Keratinocyte (primary cell): ENCODE data around the gene DHODH. TPM values are rescaled to one million over a fixed set of nuclear protein-coding genes. Genes with fewer than 3 reads are reported as not detected.
A peak's percentile ranks its signal among the peaks of the same experiment; 100 is the strongest.

Experiments
- DNase-seq: peaks from one replicate; pipeline ENCODE4 v3.0.0-alpha.2; 2011; ENCODE audit warnings: low read depth, missing footprints, low spot score
- FAIRE-seq: peaks from 2 replicates; lab custom pipeline; 2011; peaks lifted over from hg19 to GRCh38; lab: Jason Lieb, UNC
- H2AFZ ChIP-seq: 2 replicates; pipeline ENCODE4 v1.6.0; 2012; ENCODE audit warnings: low read length, control low read depth, inconsistent platforms; ENCODE audit not compliant: control insufficient read depth
- H3K27ac ChIP-seq: 2 replicates; pipeline ENCODE4 v1.5.1; 2011; ENCODE audit warnings: low read length; ENCODE audit not compliant: control insufficient read depth, insufficient read depth
- H3K27me3 ChIP-seq: 3 replicates; pipeline ENCODE4 v1.6.0; 2011; ENCODE audit warnings: low read length; ENCODE audit not compliant: control insufficient read depth, insufficient read depth; ENCODE audit errors: extremely low read depth
- H3K36me3 ChIP-seq, 2 experiments: 2 replicates in 1 of 2; 3 replicates in 1 of 2; pipeline ENCODE4 v1.5.1; 2011; ENCODE audit warnings: low read length in 2 of 2, mild to moderate bottlenecking in 1 of 2; ENCODE audit not compliant: control insufficient read depth in 2 of 2, insufficient read depth in 2 of 2; ENCODE audit errors: extremely low read depth in 1 of 2
- H3K4me1 ChIP-seq: 3 replicates; pipeline ENCODE4 v1.5.1; 2011; ENCODE audit warnings: low read length; ENCODE audit not compliant: control insufficient read depth, insufficient read depth; ENCODE audit errors: extremely low read depth
- H3K4me2 ChIP-seq: 3 replicates; pipeline ENCODE4 v1.6.0; 2011; ENCODE audit warnings: low read depth, low read length; ENCODE audit not compliant: control insufficient read depth, insufficient read depth; ENCODE audit errors: extremely low read depth
- H3K4me3 ChIP-seq, 3 experiments: fragments of 200-600 bp in 1 of 3; sonication (generic) in 1 of 3; 2 replicates in 2 of 3; 3 replicates in 1 of 3; pipeline ENCODE4 v1.5.1; 2011 to 2016; ENCODE audit warnings: low read length in 3 of 3, mild to moderate bottlenecking in 3 of 3, control low read depth in 2 of 3, inconsistent platforms in 1 of 3, low read depth in 1 of 3, mixed read lengths in 1 of 3, mixed run types in 1 of 3, moderate library complexity in 1 of 3; ENCODE audit not compliant: control insufficient read depth in 2 of 3, insufficient read depth in 2 of 3; ENCODE audit errors: extremely low read depth in 1 of 3
- H3K79me2 ChIP-seq: 2 replicates; pipeline ENCODE4 v1.6.0; 2012; ENCODE audit warnings: low read length; ENCODE audit not compliant: control insufficient read depth, insufficient read depth
- H3K9ac ChIP-seq: 3 replicates; pipeline ENCODE4 v1.6.0; 2011; ENCODE audit warnings: low read length; ENCODE audit not compliant: control insufficient read depth, insufficient read depth; ENCODE audit errors: extremely low read depth
- H3K9me1 ChIP-seq: 3 replicates; pipeline ENCODE4 v1.6.0; 2011; ENCODE audit warnings: low read length; ENCODE audit not compliant: control insufficient read depth, insufficient read depth; ENCODE audit errors: extremely low read depth
- H3K9me3 ChIP-seq: 2 replicates; pipeline ENCODE4 v1.5.1; 2012; ENCODE audit warnings: low read depth, low read length; ENCODE audit not compliant: control insufficient read depth
- H4K20me1 ChIP-seq: 3 replicates; pipeline ENCODE4 v1.6.0; 2011; ENCODE audit warnings: low read length; ENCODE audit not compliant: control insufficient read depth, insufficient read depth; ENCODE audit errors: extremely low read depth
- EZH2 ChIP-seq: IDR thresholded peaks from one replicate; pipeline ENCODE4 v1.6.1; 2012; ENCODE audit warnings: inconsistent platforms, mild to moderate bottlenecking, low read length, moderate library complexity
- dilution Hi-C: fragments of 300-500 bp; cut with MboI; formaldehyde crosslinking; loops from one replicate; pipeline ENCODE4 v1.7.0; 2020; ENCODE audit warnings: low sequenced_read_pairs; ENCODE audit not compliant: extremely low pct_ligation_motif_present
- polyA minus RNA-seq, 3 experiments: library from RNA; depleted of rRNA, polyadenylated mRNA; stranded (reverse); fragments of >200 nt; gene quantifications; 1 replicate in 1 of 3; 2 replicates in 1 of 3; 3 replicates in 1 of 3; pipeline ENCODE4 v1.2.3, GENCODE V29; 2011
- polyA plus RNA-seq, 5 experiments: library from polyadenylated mRNA; depleted of rRNA in 3 of 5; stranded (reverse) in 3 of 5; stranded (forward) in 1 of 5; unstranded in 1 of 5; fragments of >200 nt; gene quantifications; 1 replicate in 1 of 5; 2 replicates in 3 of 5; 3 replicates in 1 of 5; pipeline versions ENCODE4 v1.2.1 to v1.2.3, GENCODE V29; 2011 to 2012; ENCODE audit warnings: missing spikeins in 2 of 5, low read depth in 1 of 5, low replicate concordance in 1 of 5
- TF ChIP-seq, protein P1 (sequence below), 3 experiments: IDR thresholded peaks in 1 of 3; conservative IDR thresholded peaks in 1 of 3; optimal IDR thresholded peaks in 1 of 3; 2 replicates in 2 of 3; 3 replicates in 1 of 3; pipeline versions ENCODE3 to v1.5.1; 2011; ENCODE audit warnings: low read length in 3 of 3, mild to moderate bottlenecking in 3 of 3, moderate library complexity in 2 of 3, control low read depth in 1 of 3, inconsistent platforms in 1 of 3; ENCODE audit not compliant: insufficient read depth in 2 of 3; ENCODE audit errors: extremely low read depth in 1 of 3

DHODH gene
- 4.2 to 5.4 TPM (median 5.0 TPM) in 3 replicates for polyA plus RNA-seq
- 5.5 TPM for polyA plus RNA-seq (2011; ENCODE audit: low read depth)
- 2.9 and 3.0 TPM in 2 replicates for polyA plus RNA-seq (2011; cell fraction: cytosol; rRNA removed)
- 6.4 and 6.6 TPM in 2 replicates for polyA plus RNA-seq (2011; cell fraction: nucleus; rRNA removed)
- polyA plus RNA-seq (2012; ENCODE audit: low replicate concordance) = 3.2 and 6.9 TPM in 2 replicates
- 2.3 to 3.4 TPM (median 3.1 TPM) in 3 replicates for polyA minus RNA-seq
- 2.7 TPM for polyA minus RNA-seq (2011; cell fraction: cytosol; rRNA and poly(A)+ RNA removed)
- polyA minus RNA-seq (2011; cell fraction: nucleus; rRNA and poly(A)+ RNA removed) = 2.7 and 6.8 TPM in 2 replicates

DNA sequence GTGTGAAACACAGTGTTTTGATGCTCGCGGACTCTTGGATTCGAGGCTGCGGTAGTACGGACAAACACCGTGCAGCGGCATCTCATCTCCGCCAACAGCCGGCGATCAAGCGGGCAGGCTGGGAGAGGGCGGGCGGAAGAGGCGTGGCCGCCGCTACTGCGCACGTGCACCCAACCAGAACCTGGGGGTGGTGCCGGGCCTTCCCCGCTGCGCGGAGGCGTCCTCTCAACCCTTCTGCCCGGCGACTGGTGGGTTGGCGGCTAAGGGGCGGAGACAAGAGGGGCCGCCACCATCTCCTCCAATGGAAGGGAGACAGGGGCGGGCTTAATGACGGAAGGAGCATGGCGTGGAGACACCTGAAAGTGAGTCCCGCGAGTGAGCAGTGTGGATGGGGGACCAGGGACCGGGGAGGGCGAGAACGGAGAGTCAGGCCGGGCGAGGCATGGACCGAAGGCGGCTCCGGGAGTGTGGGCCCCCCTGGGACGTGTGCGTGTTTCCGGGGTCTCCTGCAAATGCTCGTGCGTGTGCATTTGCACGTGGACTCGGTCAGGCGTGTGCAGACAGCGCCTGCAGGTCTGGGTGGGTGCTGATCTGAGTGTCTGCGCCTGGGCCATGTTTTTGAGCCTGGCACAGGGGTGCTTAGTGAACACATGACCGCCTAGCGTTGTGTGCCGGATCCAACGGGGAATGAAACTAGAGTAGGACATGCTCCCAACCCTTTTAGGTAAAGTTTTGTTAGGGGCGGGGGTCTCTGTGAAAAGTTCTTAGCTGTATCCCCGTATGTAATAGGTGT is at the start of gene DHODH:
DHODH (plus strand) TSS at position 321 of the 793 bp plus-strand sequence; CDS start at position 342, 21 bp downstream.
- Histone ChIP-seq H3K4me2 (peak within 1 kb of the TSS; percentile 72), H3K79me2 (no peaks in the 10 kb centered on the region), H3K4me3 (peak within 1 kb of the TSS; percentile 80 to 98 (median 82)), H2AFZ (peak within 1 kb of the TSS; percentile 88), H3K27me3 (no peaks in the 10 kb centered on the region), H4K20me1 (no peaks in the 10 kb centered on the region), H3K9me1 (no peaks in the 10 kb centered on the region), H3K9ac (peak within 1 kb of the TSS; percentile 87), H3K4me1 (peaks cover 10% of the 10 kb centered on the region), H3K27ac (peak within 1 kb of the TSS; percentile 59), H3K36me3 (no peaks in the 10 kb centered on the region), H3K9me3 (no peaks in the 10 kb centered on the region)
- dilution Hi-C loops = no loop called here
- no peak for FAIRE-seq
- peak; percentile 81 for DNase-seq
- no peak for TF ChIP-seq EZH2
- TF ChIP-seq, protein P1, sequence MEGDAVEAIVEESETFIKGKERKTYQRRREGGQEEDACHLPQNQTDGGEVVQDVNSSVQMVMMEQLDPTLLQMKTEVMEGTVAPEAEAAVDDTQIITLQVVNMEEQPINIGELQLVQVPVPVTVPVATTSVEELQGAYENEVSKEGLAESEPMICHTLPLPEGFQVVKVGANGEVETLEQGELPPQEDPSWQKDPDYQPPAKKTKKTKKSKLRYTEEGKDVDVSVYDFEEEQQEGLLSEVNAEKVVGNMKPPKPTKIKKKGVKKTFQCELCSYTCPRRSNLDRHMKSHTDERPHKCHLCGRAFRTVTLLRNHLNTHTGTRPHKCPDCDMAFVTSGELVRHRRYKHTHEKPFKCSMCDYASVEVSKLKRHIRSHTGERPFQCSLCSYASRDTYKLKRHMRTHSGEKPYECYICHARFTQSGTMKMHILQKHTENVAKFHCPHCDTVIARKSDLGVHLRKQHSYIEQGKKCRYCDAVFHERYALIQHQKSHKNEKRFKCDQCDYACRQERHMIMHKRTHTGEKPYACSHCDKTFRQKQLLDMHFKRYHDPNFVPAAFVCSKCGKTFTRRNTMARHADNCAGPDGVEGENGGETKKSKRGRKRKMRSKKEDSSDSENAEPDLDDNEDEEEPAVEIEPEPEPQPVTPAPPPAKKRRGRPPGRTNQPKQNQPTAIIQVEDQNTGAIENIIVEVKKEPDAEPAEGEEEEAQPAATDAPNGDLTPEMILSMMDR (optimal IDR thresholded peaks at IDR 0.05 in 1 of 3, IDR thresholded peaks at IDR 0.05 in 1 of 3, conservative IDR thresholded peaks at IDR 0.05 in 1 of 3; ENCODE audit: extremely low read depth in 1 of 3, insufficient read depth in 2 of 3, low read length in 3 of 3) = peak in 1 of 3 experiments; percentile 4

DNA sequence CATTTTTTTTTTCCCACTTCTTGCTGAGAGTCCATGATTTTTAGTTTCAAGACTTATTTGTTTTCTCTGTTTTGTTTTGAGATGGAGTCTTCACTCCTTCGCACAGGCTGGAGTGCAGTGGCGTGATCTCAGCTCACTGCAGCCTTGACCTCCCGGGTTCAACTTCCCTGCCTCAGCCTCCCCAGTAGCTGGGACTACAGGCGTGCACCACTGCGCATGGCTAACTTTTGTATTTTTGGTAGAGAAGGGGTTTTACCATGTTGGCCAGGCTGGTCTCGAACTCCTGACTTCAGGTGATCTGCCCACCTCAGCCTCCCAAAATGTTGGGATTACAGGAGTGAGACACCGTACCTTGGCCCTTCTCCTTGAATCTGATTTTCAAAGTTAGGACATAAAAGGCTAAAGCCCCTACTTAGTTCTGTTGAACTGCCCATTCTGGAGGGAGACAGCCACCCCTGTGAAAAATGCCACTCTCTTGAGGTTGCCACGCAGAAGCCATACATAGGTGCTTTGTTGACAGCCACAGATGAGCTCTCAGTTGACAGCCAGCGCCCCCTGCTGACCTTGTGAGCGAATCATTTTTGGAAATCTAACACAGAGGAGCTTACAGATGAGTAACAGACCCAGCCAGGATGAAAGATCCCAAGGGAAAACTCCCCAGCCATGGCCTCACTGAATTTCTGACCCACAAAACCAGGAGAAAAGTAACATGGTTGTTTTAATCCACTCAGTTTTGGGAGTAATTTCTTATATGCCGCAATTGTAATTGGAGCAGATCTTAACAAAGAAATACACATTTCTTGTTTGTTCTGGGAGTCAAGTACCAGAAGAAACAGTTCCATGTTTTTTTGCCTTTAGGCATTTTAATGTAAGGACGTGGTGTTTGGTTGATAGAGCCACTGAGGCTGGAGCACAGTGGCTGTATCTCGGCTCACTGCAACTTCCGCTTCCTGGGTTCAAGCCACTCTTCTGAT is 47.2 kb upstream of the DHODH start:
- Histone ChIP-seq H3K9ac (no peak overlapping the region), H2AFZ (no peak overlapping the region), H3K9me3 (no peaks in the 10 kb centered on the region), H3K4me3 (no peak overlapping the region), H3K9me1 (no peaks in the 10 kb centered on the region), H3K27me3 (no peaks in the 10 kb centered on the region), H3K36me3 (no peaks in the 10 kb centered on the region), H4K20me1 (no peaks in the 10 kb centered on the region), H3K4me2 (no peak overlapping the region), H3K79me2 (no peaks in the 10 kb centered on the region), H3K4me1 (no peaks in the 10 kb centered on the region), H3K27ac (no peak overlapping the region)
- peak; percentile 40 for DNase-seq
- TF ChIP-seq, protein P1 (optimal IDR thresholded peaks at IDR 0.05 in 1 of 3, IDR thresholded peaks at IDR 0.05 in 1 of 3, conservative IDR thresholded peaks at IDR 0.05 in 1 of 3; ENCODE audit: extremely low read depth in 1 of 3, insufficient read depth in 2 of 3, low read length in 3 of 3) = peak; percentile 81 to 89 (median 86)
- no peak for TF ChIP-seq EZH2
- FAIRE-seq = peak; percentile 92
- dilution Hi-C loops = no loop called here
